ENCODE results near the gene GPS2. TPM values are rescaled to one million over a fixed set of nuclear protein-coding genes. Genes with fewer than 3 reads are reported as not detected.

The GPS2 gene
- total RNA-seq, 1 donor from 2014 or later = 48.2 TPM

DNA sequence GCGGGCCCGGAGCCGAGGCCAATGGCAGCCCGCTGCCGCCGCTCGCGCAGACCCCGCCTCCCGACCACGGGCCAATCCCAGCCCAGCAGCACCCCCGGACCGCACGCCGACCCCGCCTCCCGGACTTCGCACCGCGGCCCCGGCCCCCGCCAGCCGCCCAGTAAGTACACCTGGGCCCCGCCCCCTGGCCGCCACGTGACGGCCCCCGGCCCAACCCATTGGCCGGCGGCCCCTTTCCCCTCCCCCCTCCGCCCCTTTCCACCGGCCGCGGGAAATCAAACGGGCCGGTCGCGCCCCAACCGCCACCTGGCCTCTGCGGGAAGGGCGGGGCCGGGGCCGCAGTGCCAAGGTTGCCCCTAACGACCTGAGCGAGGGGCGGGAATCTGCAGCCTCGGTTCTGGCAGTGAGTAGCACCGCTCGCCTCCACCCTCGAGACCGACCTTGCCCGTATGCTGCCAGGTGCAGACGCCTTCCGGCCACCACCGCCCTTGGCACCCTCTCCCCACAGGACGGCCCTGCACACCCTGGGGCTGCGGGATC is 20.5 kb downstream of the GPS2 start, which contains the start of gene YBX2:
YBX2 (minus strand) TSS at position 26 of the 540 bp plus-strand sequence. CDS start 139 bp downstream, outside the sequence.
- no peak for DNase-seq (ENCODE audit: extremely low read depth, low read depth, low spot score)

DNA sequence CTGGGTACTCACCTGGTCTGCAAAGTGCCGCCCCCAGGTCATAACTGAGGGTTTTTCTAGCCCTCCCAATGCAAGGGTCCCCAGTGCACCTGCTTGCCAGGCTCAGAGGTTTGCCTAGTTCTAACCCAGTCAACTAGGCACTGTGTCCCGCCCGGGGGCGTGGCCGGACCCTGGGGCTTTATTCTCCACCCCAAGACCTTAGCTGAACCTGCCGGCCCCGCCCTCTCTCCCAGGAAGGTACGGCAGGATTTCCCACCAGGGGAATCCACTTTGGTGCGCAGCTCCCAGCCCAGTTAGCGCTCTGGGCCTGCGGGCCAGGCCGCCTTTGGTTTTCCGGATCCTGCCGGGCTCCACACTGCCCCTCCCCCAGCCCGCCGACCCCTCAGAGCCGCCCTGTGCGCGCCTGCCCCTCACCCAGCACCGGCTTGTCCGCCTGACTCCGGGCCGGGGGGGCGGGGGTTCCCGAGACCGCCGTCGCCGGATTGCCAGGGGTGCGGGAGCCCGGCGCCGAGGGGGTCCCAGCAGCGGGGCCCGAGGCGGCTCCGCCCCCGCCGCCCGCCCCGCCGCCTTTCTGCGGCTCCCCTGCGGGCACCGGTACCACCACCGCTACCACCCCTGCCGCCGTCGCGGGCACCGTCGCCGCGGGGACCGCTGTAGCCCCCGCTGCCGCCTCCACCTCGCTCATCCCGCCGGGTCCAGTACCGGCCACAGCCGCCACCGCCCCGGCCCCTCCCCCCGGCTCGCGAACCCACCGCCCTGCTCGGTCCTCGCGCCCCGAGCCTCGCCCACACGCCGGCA is 21.1 kb downstream of the GPS2 start:
- no peak for DNase-seq (ENCODE audit: extremely low read depth, low read depth, low spot score)

DNA sequence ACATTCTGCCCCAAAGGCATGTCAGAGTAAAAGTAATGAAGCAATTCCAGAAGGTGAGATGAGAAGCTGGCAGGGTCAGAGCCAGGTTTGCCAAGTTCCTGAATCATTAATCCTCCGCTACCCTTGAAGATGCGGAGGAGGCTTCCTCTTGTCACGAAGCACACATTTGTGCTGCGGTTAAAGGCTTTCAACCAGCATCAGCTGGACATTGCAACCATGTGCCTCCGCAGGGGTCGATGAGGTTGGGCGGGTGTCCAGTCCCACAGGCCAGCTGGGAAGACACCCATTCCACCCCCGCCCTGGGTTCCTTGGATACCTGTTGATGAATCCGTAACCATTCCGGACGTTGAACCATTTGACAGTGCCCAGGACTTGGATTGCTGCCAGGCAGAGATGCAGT is 22.0 kb downstream of the GPS2 start:
- DNase-seq (ENCODE audit: extremely low read depth, low read depth, low spot score) = no peak

DNA sequence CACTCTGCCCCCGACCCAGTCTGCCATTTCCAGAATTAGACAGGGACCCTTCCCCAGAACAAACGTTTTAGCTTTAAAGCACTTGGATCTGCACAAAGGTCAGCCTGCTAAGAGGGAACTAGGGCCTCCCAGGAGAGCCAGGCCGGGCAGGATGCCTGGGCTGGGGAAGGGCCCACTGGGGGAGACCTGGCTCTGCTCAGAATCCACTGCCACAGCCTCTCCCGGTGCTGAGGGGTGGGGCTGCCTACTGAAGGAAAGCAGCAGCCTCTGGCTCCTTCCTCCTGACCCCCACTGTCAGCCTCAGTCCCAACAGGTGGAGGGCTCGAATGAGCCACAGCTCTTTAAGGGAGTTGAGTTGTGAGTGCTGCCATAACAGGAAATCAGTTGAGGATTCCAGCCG is 22.4 kb downstream of the GPS2 start:
- DNase-seq (ENCODE audit: extremely low read depth, low read depth, low spot score) = no peak

DNA sequence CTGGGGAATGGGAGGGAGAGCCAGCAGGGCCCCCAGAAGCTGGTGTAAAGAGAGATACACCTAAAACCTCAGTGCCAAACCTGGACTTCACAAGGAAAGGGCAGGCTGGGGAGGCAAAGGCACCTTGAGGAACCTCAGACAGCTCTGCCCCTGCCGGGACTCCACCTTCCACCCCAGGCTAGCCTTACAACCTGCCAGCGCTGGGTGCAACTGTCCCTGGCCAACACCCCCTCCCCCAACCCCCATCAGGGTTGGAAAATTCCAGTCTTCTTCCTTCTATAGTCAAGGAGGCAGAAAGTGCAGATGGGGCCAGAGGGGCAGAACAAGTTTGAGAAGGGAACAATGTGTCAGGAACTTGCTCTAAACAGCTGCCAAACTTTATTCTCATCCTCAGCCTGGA is 23.0 kb downstream of the GPS2 start:
- no peak for DNase-seq (ENCODE audit: extremely low read depth, low read depth, low spot score)

DNA sequence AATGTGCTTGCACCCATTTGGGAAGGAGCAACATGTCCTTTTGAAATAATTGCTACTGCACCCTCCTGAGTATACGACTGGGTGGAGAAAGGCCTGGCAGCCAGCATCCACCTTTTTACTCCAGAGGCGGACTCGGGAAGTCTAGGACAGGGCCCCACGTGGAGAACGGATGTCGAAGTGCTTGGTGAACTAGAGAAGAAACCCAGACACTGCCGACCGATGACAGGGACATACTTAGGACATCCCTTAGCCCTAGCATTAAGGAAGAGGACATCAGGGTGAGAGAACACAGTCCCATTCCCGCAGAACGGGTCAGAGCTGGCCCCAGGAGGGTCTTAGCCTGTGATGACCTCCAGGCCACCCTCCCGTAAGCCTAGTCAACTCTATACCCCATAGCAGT is 24.5 kb downstream of the GPS2 start:
- DNase-seq (ENCODE audit: extremely low read depth, low read depth, low spot score) = no peak

DNA sequence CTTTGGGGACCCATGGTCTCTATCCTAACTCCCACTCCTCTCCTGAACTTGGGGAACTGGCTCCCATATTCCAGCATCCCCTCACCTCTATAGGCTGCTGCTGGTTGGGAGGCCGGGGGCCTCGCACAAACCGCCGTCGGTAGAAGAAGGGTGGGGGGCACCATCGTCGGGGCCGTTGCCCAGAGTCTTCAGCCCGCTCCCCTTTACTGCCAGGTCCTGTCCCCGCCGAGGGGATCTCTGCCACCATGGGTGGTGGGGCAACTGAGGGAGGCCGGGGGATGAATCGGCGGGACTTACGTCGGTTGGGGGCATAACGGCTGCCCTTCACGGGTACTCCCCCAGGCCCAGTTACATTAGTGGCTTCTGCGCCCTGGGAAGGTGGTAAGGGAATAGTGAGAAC is 25.0 kb downstream of the GPS2 start:
- DNase-seq (ENCODE audit: extremely low read depth, low read depth, low spot score) = no peak

DNA sequence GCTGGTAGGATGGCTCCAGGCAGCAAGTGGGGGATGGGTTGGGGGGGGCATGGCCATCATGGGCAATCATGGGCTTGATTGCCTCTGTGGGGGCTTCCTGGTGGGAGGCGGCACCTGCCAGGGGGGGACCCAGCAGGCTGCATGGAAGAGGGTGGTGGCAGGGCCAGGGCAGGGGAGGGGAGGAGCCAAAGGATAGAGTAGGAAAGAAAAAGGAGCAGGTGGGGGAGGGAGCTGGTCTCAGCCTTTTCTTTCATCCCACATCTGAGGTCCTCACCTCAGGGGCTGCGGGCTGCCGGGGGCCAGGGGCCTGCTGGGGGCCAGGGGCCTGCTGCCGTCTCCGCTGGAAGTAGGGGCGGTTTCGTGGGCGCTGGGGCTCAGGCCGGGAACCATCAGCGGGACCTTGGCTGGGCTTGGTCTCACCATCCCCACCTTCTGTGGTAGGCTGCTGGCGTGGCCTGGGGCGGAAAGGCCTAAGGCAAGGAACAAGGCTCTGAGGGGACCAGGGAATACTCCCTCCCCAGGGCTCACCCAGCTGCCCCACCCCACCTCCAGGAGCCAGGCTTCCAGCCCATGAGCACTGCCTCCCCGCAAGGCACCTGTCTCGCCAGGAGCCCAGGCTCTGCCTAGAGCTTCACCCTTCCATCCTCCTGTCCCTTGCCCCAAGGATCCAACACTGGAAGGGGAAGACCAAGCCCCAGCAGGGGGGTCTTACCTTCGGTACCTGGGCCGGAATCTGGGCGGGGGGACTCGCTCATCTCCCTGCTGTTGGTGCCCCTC is 25.7 kb downstream of the GPS2 start:
- no peak for DNase-seq (ENCODE audit: extremely low read depth, low read depth, low spot score)

DNA sequence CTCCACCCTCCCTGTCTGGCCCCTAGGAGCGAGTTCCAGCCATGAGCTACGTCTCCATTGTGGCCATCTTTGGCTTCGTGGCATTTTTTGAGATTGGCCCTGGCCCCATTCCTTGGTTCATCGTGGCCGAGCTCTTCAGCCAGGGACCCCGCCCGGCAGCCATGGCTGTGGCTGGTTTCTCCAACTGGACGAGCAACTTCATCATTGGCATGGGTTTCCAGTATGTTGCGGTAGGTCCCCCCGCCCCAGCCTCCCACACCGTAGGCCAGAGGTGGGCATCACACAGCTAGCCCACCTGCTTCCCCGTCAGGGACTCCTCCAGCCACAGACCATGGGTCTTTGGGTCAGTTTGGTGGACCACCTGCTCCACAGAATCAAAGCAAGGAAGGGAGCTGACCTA is 29.5 kb downstream of the GPS2 start:
- DNase-seq (ENCODE audit: extremely low read depth, low read depth, low spot score) = no peak

DNA sequence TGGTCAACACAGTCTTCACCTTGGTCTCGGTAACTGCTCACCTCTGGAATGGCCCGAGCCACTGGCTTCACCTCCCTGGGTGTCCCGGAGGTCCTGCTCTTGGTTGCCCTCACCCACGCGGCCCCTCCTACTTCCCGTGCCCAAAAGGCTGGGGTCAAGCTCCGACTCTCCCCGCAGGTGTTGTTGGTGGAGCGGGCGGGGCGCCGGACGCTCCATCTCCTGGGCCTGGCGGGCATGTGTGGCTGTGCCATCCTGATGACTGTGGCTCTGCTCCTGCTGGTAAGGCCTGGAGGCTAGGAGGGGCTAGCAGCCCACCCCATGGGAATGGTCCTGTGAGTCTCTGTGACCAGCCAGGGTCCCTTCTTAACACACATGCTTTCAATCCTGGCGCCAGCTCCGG is 30.2 kb downstream of the GPS2 start:
- DNase-seq (ENCODE audit: extremely low read depth, low read depth, low spot score) = no peak

DNA sequence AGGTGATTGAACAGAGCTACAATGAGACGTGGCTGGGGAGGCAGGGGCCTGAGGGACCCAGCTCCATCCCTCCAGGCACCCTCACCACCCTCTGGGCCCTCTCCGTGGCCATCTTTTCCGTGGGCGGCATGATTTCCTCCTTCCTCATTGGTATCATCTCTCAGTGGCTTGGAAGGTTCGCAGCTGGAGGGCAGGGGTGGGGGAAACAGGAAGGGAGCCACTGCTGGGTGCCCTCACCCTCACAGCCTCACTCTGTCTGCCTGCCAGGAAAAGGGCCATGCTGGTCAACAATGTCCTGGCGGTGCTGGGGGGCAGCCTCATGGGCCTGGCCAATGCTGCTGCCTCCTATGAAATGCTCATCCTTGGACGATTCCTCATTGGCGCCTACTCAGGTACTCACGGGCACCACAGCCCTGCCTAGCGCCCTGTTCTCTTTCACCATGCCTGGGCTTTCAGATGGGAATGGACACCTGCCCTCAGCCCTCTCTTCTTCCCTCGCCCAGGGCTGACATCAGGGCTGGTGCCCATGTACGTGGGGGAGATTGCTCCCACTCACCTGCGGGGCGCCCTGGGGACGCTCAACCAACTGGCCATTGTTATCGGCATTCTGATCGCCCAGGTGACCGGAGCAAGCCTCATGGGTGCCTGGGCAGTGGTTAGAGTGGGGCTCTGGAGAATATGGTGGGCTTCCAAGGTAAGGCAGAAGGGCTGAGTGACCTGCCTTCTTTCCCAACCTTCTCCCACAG is 31.5 kb downstream of the GPS2 start:
- DNase-seq (ENCODE audit: extremely low read depth, low read depth, low spot score) = no peak

DNA sequence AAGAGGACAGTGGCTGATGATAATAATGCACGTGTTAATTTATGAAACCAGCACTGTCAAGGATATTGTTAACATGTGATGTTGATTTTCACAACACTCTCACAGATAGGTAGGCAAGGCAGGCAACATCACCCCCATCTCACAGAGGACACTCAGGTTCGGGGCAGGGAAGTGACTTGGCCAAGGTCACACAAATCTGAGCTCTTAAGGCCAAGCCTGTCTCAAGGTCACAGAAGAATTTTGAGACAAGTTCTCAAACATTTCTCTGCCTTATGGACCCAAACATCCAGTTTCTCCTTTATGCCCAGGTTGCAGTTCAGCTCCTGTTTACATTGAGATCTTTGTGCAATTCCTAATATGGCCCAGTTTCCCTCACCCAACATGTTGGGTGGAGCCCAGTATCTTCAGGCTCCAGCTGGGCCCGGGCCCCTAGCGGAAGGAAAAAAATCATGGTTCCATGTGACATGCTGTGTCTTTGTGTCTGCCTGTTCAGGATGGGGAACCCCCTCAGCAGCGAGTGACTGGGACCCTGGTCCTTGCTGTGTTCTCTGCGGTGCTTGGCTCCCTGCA is 32.3 kb downstream of the GPS2 start:
- DNase-seq (ENCODE audit: extremely low read depth, low read depth, low spot score) = no peak

DNA sequence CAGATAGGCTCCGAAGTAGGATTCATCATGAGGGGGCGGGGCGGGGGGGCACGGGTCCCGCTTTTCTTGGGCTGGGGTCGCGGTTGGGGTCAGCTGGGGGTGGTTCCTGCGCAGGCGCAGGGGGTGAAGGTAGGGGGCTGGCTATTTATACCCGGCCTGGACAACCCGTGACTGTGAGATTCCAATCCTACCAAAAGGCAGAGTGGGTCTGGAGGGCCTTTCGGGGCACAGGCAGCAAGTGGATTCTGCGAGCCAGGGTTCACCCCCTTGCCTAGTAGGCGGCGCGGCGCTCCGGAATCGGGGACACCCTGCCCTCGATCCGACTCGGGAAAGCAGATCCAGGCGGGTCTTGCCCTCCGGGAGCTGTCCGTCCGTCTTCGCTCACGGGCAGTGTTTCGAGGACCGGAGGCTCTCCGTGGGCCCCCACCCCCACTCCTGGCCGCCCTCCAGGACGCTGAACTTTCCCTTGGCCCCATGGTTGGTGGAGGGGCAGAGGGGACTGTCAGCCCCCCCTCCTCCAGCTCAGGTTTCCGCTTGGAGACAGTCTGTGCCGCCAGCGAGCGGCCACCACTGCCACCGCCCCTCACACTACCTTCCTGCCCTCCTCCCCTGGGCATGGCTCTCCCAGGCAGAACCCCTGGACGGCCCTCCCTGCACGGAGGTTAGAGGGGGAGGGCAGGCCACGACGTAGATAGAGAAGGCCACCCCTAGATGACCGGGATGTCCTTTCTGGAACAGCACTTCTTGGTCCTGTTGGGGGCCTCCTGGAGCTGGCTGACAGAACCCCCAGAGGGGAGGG is 33.0 kb downstream of the GPS2 start:
- DNase-seq (ENCODE audit: extremely low read depth, low read depth, low spot score) = no peak

DNA sequence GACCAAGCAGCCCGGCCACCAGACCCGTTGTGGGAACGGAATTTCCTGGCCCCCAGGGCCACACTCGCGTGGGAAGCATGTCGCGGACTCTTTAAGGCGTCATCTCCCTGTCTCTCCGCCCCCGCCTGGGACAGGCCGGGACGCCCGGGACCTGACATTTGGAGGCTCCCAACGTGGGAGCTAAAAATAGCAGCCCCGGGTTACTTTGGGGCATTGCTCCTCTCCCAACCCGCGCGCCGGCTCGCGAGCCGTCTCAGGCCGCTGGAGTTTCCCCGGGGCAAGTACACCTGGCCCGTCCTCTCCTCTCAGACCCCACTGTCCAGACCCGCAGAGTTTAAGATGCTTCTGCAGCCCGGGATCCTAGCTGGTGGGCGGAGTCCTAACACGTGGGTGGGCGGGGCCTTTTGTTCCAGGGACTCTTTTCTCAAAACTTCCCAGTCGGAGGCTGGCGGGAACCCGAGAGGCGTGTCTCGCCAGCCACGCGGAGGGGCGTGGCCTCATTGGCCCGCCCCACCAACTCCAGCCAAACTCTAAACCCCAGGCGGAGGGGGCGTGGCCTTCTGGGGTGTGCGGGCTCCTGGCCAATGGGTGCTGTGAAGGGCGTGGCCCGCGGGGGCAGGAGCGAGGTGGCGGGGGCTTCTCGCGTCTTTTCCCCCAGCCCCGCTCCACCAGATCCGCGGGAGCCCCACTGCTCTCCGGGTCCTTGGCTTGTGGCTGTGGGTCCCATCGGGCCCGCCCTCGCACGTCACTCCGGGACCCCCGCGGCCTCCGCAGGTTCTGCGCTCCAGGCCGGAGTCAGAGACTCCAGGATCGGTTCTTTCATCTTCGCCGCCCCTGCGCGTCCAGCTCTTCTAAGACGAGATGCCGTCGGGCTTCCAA is 33.8 kb downstream of the GPS2 start, which contains the start of gene SLC2A4:
SLC2A4 (plus strand) TSS at position 645 of the 879 bp plus-strand sequence; CDS start at position 862, 217 bp downstream.
- no peak for DNase-seq (ENCODE audit: extremely low read depth, low read depth, low spot score)

DNA sequence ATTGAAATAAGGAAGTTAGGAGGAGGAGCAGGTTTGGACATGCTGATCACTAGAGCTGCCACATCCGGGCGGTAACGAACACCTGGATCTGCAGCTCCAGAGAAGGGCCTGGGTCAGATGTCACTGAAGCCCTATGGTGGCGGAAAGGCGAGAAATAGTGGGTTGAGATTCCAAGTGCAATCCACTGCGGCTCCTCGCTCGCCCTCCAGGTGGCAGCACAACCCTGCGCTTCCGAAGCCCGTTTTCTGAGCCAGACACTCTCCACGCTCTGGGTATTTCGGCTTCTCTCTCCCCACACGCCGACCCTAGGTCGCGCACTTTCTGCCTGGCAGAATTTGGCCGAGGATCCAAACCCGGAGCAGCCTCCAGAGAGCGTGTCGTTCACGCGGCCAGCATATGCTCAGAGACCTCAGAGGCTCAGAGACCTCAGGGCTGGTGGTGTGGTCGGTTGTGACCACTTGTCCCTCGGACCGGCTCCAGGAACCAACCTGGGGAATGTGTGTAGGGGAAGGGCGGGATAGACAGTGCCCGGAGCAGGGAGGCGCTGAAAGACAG is 34.6 kb downstream of the GPS2 start:
- DNase-seq (ENCODE audit: extremely low read depth, low read depth, low spot score) = no peak

DNA sequence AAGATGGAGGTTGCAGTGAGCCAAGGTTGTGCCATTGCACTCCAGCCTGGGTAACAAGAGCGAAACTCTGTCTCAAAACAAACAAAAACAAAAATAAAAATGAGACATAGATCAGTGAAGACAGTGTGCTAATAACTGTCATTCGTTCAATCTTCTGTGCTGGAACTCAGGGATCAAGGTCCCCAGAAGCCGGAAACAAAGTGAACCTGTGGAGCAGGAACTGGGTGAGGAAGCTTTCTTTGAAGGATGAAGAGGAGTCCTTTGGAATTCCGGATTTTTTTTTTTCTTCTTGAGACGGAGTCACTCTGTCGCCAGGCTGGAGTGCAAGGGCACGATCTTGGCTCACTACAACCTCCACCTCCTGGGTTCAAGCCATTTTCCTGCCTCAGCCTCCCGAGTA is 35.7 kb downstream of the GPS2 start:
- DNase-seq (ENCODE audit: extremely low read depth, low read depth, low spot score) = no peak

DNA sequence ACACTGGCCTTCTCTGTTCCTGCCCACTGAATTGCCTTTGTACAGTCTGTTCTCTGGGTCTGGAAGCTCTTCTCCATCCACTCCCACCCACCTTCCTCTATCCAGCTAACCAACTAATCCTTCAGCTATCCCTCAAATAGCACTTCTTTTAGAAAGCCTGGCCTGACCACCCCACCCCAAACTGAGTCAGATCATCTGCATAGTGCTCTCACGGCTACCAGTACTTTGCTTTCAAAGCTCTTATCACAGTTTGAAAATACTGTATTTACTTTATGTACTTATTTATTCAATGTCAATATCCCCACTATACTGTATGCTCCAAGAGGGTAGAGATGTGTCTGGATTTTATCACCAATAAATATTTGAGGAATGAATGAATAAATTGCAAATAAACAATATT is 48.4 kb downstream of the GPS2 start:
- no peak for DNase-seq (ENCODE audit: extremely low read depth, low read depth, low spot score)

DNA sequence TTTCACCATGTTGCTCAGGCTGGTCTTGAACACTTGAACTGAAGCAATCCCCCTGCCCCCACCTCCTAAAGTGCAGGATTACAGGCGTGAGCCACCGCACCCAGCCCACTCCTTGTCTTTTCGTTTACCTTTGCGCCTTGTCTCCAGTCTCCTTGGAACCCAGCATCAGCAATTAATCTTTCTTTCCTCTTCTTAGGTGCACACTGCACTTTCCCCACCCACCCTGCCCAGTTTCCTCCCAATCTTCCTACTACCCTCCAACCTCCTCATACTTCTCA is 51.4 kb downstream of the GPS2 start:
- DNase-seq (ENCODE audit: extremely low read depth, low read depth, low spot score) = no peak
